Measurements from ENCODE around the gene ZSWIM8. TPM values are rescaled to one million over a fixed set of nuclear protein-coding genes. Genes with fewer than 3 reads are reported as not detected.
"Not testable (repeated sequence)": the region's sequence is repeated elsewhere in the genome, so short reads cannot be mapped to it uniquely, and the experiment has no call there.

ZSWIM8 gene
- 31.4 and 55.8 TPM in 2 replicates for total RNA-seq

- DNase-seq (ENCODE audit: low read depth in 2 of 2), result peak; percentile 96 to 98
Observed at GRCh38 chr10:73785211-73785720, at the start of gene ZSWIM8. TSS of gene ZSWIM8 (plus strand) at chr10:73785606. CDS start at chr10:73785879, 273 bp downstream.

- not testable (repeated sequence) for DNase-seq (ENCODE audit: low read depth in 2 of 2)
Observed at GRCh38 chr10:73740501-73741254, 44.7 kb upstream of the ZSWIM8 start.

GRCh38 chr10:73742454-73742734, 43.0 kb upstream of the ZSWIM8 start:
- DNase-seq (ENCODE audit: low read depth in 2 of 2), result no peak

- no peak for DNase-seq (ENCODE audit: low read depth in 2 of 2)
Observed at GRCh38 chr10:73743327-73743904, 42.0 kb upstream of the ZSWIM8 start.

DNA sequence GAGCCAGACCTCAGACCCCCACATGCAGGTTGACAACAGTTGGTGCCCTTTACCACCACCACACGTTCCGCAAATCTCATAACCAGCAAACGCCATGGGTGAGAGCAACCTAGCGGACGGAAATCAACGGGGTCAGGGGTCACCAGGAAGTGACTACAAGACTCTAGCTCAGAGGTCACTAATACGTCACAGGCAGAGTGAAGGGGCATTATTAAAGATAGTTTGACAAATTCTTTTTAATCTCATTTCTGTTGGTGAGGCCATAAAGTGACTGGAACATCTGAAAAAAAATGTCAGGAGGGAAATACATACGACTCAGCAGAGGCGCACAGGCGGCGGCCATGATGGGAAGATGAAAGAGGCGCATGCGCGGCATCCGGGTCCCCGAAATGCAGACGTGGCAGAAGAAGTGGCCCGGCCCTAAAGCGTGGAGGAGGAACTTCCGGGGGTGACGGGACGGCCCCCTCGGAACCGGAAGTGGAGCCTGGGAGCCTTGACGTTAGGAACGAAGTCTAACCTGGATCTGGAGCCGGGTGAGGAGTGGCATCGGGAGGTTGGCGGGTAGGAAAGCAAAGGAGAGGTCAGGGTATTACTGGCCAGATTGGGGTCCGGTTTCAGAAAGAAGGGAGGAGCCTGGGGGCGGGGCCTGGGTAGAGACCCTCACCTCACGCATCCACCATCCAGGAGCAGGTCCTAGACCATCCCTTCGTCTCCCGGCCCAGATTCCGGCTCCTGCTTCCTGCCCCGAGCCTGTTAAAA, 41.3 kb upstream of the ZSWIM8 start, which contains the start of gene SEC24C:
SEC24C (plus strand) TSS at position 468 of the 759 bp plus-strand sequence. CDS start 2,461 bp downstream, outside the sequence.
- peak; percentile 97 for DNase-seq (ENCODE audit: low read depth in 2 of 2)

- DNase-seq (ENCODE audit: low read depth in 2 of 2), result peak in 1 of 2 donors; percentile 74
Observed at GRCh38 chr10:73744664-73744975, 40.8 kb upstream of the ZSWIM8 start.

DNA sequence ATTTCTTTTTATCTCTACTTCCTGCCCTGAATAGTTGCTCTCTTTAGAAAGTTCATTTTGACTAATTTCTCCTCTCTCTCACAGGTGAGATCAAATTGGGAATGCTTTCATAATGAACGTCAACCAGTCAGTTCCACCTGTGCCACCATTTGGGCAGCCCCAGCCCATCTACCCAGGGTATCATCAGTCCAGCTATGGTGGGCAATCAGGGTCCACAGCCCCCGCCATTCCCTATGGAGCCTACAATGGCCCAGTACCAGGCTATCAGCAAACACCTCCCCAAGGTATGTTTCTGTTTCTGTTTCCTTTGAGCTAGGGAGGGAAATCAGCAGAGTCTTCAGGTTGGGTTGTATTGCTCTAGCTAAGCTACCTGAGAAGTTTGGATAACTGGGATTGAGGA, 38.7 kb upstream of the ZSWIM8 start:
- no peak for DNase-seq (ENCODE audit: low read depth in 2 of 2)

GRCh38 chr10:73750819-73751218, 34.6 kb upstream of the ZSWIM8 start:
- DNase-seq (ENCODE audit: low read depth in 2 of 2), result no peak

DNA sequence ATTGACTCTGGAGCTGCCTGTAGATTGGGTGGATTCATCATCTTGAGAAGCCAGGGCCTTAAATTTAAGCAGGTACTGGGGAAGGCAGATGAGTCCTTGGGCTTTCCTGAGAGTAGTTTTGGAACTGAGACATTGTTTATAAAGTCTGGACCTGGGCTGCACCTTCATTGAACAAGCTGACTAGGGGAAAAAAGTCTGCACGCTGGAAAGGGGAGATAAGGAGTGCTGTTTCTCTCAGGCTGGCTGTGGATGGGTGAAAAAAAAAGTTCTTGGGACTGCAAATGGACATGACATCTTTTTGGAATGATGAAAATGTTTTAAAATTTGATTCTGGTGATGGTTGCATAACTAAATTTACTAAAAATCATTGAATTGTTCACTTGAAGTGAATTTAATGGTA, 29.2 kb upstream of the ZSWIM8 start:
- DNase-seq (ENCODE audit: low read depth in 2 of 2), result no peak

DNA sequence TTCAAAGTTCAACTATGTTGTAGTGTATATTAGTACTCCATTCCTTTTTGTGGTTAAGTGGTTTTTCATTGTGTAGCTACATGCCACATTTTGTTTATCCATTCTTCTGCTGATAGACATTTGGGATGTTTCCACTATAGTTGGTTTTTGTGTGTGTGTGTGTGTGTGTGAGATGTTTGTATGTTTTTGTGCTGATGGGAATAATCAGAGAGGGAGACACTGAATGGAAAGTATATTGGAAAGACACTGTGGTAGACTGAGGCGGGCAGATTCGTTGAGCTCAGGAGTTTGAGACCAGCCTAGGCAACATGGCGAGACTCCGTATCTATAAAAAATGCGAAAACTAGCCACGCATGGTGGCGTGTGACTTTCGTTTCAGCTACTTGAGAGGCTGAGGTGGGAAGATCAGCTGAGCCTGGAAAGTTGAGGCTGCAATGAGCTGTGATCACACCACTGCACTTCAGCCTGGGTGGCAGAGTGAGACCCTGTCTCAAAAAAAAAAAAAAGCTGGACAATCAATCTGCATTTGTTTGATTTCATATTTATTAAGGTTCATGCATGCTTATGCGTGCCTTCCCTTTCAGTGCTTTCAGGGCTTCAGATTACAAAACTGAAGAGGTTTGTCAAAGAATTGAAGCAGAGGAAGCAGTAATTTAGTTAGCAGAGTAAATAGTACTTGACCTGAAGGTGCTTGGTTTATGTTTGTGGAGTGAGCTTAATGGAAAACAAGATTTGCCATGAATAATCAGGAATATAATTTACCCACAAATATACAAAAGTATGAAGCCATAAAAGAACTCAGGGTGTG, 26.5 kb upstream of the ZSWIM8 start:
- DNase-seq (ENCODE audit: low read depth in 2 of 2), result no peak

DNA sequence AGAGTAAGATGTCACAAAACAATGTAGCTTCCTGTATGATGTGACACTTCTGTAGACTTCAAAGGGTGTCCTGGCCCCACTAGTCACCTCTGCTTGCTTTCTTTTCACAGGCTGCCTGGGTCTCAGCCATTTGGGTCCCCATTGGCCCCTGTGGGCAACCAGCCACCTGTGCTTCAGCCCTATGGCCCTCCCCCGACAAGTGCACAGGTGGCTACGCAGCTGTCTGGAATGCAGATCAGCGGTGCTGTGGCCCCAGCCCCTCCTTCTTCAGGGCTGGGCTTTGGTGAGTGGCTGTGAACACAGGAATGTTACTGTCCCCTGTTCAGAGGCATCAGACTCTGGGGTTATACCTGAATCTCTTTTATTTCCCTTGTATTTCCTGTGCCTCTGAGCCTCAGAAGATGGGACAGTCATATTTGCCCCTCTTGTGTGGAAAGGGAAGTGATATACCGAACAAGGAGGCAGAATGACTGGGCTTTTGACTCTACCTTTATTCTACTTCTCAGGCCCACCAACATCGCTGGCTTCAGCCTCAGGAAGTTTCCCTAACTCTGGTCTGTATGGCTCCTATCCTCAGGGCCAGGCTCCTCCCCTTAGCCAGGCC, 25.8 kb upstream of the ZSWIM8 start:
- no peak for DNase-seq (ENCODE audit: low read depth in 2 of 2)

DNA sequence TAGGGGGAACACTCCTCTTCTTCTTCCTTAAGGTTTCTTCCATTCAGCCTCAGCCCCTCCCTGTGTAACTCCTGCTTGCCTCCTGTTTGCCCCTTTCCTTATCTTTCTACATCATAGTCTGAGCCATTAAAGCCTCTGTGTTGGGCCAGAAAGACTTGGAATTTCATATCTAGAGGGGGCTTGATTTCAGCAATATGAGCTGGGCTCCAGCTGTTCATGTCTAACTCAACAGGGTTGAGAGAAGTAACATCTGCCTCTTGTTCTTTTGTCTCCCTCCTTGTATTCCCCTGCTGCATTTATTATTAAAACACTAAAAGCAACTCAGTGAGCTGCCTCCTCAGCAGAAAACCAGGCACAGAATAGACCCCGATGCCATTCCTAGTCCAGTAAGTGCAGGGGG, 23.6 kb upstream of the ZSWIM8 start:
- DNase-seq (ENCODE audit: low read depth in 2 of 2), result no peak

GRCh38 chr10:73762915-73763314, 22.5 kb upstream of the ZSWIM8 start:
- DNase-seq (ENCODE audit: low read depth in 2 of 2), result peak in 1 of 2 donors; percentile 32

GRCh38 chr10:73763343-73763742, 22.1 kb upstream of the ZSWIM8 start:
- no peak for DNase-seq (ENCODE audit: low read depth in 2 of 2)

- no peak for DNase-seq (ENCODE audit: low read depth in 2 of 2)
Observed at GRCh38 chr10:73765066-73765465, 20.3 kb upstream of the ZSWIM8 start.

DNA sequence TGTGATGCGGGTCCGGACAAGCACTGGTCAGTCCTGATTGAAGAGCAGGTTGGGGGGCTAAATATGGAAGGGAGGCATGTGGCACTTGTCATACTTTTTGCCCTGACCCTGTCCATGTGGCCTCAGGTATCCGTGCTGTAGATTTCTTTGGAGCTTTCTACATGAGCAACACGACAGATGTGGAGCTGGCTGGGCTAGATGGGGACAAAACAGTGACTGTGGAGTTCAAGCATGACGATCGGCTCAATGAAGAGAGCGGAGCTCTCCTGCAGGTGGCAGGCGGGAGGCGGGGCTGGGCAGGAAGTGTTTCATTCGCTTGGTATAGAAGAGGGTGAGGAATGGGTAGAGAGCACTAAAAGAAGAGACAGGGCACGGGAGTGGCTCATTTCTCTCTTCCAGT, 16.5 kb upstream of the ZSWIM8 start:
- DNase-seq (ENCODE audit: low read depth in 2 of 2), result no peak

GRCh38 chr10:73769396-73769795, 16.0 kb upstream of the ZSWIM8 start:
- no peak for DNase-seq (ENCODE audit: low read depth in 2 of 2)

GRCh38 chr10:73771722-73772280, 13.6 kb upstream of the ZSWIM8 start:
- peak; percentile 86 to 93 for DNase-seq (ENCODE audit: low read depth in 2 of 2)

GRCh38 chr10:73772281-73773151, 12.9 kb upstream of the ZSWIM8 start:
- peak; percentile 78 to 85 for DNase-seq (ENCODE audit: low read depth in 2 of 2)

Data from lung microvascular endothelial cell (primary cell).